ENCODE results near the gene ELMOD2. TPM values are rescaled to one million over a fixed set of nuclear protein-coding genes. Genes with fewer than 3 reads are reported as not detected.

Gene ELMOD2
- total and polyA plus RNA-seq, 2 of the 13 experiments (the other 11 are each of a cell fraction or from before 2014, with no cell fraction given): 10.2 to 38.1 TPM

DNA sequence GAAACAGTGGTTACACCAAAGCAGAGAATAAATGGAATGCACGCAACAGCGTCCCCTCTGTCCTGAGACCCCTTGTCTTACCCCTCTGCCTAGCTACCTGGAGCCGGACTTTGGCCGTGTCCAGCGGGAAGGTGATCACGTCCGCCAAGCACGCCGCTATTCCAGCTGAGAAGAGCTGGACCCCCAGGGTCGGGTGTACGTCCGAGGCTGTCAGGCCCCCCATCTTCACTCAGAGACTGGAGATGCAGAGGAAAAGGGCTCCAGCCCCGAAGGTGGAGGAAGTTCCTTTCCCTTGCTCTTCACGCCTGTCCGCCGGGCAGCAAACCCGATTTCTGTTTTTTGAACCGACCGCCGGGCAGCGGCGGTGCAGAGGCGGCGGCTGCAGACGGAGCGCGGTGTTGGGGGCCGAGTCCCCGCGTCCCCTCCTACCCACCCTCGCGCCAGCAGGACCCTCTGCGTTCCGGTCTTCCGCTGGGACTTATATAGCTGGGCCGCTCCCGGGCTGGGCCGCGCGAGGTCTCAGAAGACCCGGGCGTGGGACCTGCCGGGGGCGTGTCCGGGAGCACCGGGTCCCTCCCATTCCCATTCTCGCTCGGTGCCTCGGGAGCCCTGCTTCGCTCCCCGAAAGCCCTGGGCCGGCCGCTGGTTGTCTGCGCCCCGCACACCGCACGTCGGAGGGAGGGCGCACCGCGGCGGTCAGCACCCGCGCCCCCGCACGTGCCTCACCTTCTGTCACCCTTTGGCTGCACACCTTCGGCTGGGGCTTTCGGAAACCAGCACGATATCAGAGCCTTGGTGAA is 44.7 kb downstream of the ELMOD2 start, which contains the start of gene UCP1 (continued):
- peak; percentile 43; the same call in 1 of the 2 replicates for TF ChIP-seq ZFP91 (CRISPR knock-in tag; IDR thresholded peaks at IDR 0.05; ENCODE audit: borderline replicate concordance)
- TF ChIP-seq, protein P1, sequence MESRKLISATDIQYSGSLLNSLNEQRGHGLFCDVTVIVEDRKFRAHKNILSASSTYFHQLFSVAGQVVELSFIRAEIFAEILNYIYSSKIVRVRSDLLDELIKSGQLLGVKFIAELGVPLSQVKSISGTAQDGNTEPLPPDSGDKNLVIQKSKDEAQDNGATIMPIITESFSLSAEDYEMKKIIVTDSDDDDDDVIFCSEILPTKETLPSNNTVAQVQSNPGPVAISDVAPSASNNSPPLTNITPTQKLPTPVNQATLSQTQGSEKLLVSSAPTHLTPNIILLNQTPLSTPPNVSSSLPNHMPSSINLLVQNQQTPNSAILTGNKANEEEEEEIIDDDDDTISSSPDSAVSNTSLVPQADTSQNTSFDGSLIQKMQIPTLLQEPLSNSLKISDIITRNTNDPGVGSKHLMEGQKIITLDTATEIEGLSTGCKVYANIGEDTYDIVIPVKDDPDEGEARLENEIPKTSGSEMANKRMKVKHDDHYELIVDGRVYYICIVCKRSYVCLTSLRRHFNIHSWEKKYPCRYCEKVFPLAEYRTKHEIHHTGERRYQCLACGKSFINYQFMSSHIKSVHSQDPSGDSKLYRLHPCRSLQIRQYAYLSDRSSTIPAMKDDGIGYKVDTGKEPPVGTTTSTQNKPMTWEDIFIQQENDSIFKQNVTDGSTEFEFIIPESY (CRISPR knock-in tag; IDR thresholded peaks at IDR 0.05): no peak
- TF ChIP-seq, protein P2, sequence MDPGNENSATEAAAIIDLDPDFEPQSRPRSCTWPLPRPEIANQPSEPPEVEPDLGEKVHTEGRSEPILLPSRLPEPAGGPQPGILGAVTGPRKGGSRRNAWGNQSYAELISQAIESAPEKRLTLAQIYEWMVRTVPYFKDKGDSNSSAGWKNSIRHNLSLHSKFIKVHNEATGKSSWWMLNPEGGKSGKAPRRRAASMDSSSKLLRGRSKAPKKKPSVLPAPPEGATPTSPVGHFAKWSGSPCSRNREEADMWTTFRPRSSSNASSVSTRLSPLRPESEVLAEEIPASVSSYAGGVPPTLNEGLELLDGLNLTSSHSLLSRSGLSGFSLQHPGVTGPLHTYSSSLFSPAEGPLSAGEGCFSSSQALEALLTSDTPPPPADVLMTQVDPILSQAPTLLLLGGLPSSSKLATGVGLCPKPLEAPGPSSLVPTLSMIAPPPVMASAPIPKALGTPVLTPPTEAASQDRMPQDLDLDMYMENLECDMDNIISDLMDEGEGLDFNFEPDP (CRISPR knock-in tag; conservative IDR thresholded peaks at IDR 0.05): 0 out of 2 replicates have a peak, but pooled peaks have one; percentile 45
- no peak for TF ChIP-seq LCORL (IDR thresholded peaks at IDR 0.05)
- TF ChIP-seq LCORL (CRISPR knock-in tag; IDR thresholded peaks at IDR 0.05): 0 out of 2 replicates have a peak, but pooled peaks have one; percentile 27
- TF ChIP-seq ATF7 (IDR thresholded peaks at IDR 0.05): no peak
- TF ChIP-seq ATF7 (CRISPR knock-in tag; IDR thresholded peaks at IDR 0.05): no peak
- TF ChIP-seq AKNA (CRISPR knock-in tag; IDR thresholded peaks at IDR 0.05; ENCODE audit: borderline replicate concordance): no peak
- TF ChIP-seq, protein P3, sequence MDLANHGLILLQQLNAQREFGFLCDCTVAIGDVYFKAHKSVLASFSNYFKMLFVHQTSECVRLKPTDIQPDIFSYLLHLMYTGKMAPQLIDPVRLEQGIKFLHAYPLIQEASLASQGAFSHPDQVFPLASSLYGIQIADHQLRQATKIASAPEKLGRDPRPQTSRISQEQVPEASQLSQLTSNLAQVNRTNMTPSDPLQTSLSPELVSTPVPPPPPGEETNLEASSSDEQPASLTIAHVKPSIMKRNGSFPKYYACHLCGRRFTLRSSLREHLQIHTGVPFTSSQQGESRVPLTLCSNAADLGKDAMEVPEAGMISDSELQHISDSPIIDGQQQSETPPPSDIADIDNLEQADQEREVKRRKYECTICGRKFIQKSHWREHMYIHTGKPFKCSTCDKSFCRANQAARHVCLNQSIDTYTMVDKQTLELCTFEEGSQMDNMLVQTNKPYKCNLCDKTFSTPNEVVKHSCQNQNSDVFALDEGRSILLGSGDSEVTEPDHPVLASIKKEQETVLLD (CRISPR knock-in tag; IDR thresholded peaks at IDR 0.05; ENCODE audit: low read depth): no peak
- peak; percentile 41; the same call in 1 of the 2 replicates for TF ChIP-seq ZBTB39 (CRISPR knock-in tag; IDR thresholded peaks at IDR 0.05)
- no peak for TF ChIP-seq TARDBP (CRISPR knock-in tag; IDR thresholded peaks at IDR 0.05)
